GM12872 (cell line): ENCODE data around the gene SOX10.

Experiments
- CTCF ChIP-seq: IDR thresholded peaks from 3 replicates; pipeline ENCODE4 v1.5.1; 2011; ENCODE audit warnings: low read depth, mild to moderate bottlenecking, low read length, moderate library complexity; ENCODE audit not compliant: insufficient read depth

SOX10 gene

GRCh38 chr22:37961062-37961461 is 23.3 kb downstream of the SOX10 start:
- TF ChIP-seq CTCF: no peak

GRCh38 chr22:37959231-37959825 is 25.0 kb downstream of the SOX10 start:
- no peak for TF ChIP-seq CTCF

- no peak for TF ChIP-seq CTCF
These were observed 27.1 kb downstream of the SOX10 start for GRCh38 chr22:37957232-37957631.

- no peak for TF ChIP-seq CTCF
These were observed 29.7 kb downstream of the SOX10 start for GRCh38 chr22:37954686-37955085.

GRCh38 chr22:37953437-37954179 is 30.7 kb downstream of the SOX10 start, which contains the start of the genes C22orf23 and POLR2F:
Gene C22orf23, minus strand, starts transcription at chr22:37953601. Its CDS starts 452 bp downstream, at chr22:37953149.
Gene POLR2F, plus strand, starts transcription at chr22:37953699. Its CDS starts 89 bp downstream, at chr22:37953788.
- no peak; the same call in 2 of the 3 replicates for TF ChIP-seq CTCF

- TF ChIP-seq CTCF: no peak
These were observed 31.3 kb downstream of the SOX10 start for GRCh38 chr22:37953062-37953436.

GRCh38 chr22:37951305-37951704 is 33.0 kb downstream of the SOX10 start:
- no peak for TF ChIP-seq CTCF
